Right lung (tissue), 5 donors: ENCODE data around the gene ZKSCAN1. TPM values are rescaled to one million over a fixed set of nuclear protein-coding genes. Genes with fewer than 3 reads are reported as not detected.

Experiments
- DNase-seq, 2 donors: peaks; one replicate each; pipeline ENCODE4 v3.0.0-alpha.2; 2013
- polyA plus RNA-seq, 5 donors: library from polyadenylated mRNA; unstranded; fragments of 120-200 nt; gene quantifications; one replicate each; pipeline versions ENCODE4 v1.2.1 to v1.2.3, GENCODE V29; 2013; ENCODE audit warnings: inconsistent platforms in 1 of 5, low replicate concordance in 1 of 5; ENCODE audit not compliant: insufficient read length in 5 of 5, insufficient read depth in 1 of 5

The ZKSCAN1 gene
- polyA plus RNA-seq, 5 donors, result 75.2 to 93.9 (median 86.2) TPM

- DNase-seq, result no peak
Measured at GRCh38 chr7:100074841-100075240, 59.4 kb downstream of the ZKSCAN1 start.

- no peak for DNase-seq
Measured at GRCh38 chr7:100075418-100075817, 60.0 kb downstream of the ZKSCAN1 start.

GRCh38 chr7:100077205-100077604 is 61.8 kb downstream of the ZKSCAN1 start:
- DNase-seq, result no peak

- no peak for DNase-seq
Measured at GRCh38 chr7:100079024-100079560, 63.7 kb downstream of the ZKSCAN1 start.

GRCh38 chr7:100080907-100081534 is 65.6 kb downstream of the ZKSCAN1 start:
- no peak for DNase-seq

GRCh38 chr7:100081535-100082102 is 66.2 kb downstream of the ZKSCAN1 start, which contains the start of gene ZNF3:
TSS of gene ZNF3 (minus strand) at chr7:100081723. CDS start at chr7:100077357, 4,366 bp downstream.
- peak; percentile 98 to 99 for DNase-seq

- no peak for DNase-seq
Measured at GRCh38 chr7:100082978-100083377, 67.6 kb downstream of the ZKSCAN1 start.

- DNase-seq, result no peak
Measured at GRCh38 chr7:100085515-100085914, 70.1 kb downstream of the ZKSCAN1 start.

GRCh38 chr7:100087055-100087750 is 71.8 kb downstream of the ZKSCAN1 start:
- no peak for DNase-seq

- DNase-seq, result no peak
Measured at GRCh38 chr7:100088095-100088620, 72.8 kb downstream of the ZKSCAN1 start.

- DNase-seq, result peak; percentile 68 to 77
Measured at GRCh38 chr7:100088621-100089457, 73.4 kb downstream of the ZKSCAN1 start, which contains the start of gene COPS6. TSS of gene COPS6 (plus strand) at chr7:100088969. CDS start at chr7:100088991, 22 bp downstream.

GRCh38 chr7:100089458-100090196 is 74.2 kb downstream of the ZKSCAN1 start:
- no peak for DNase-seq

- DNase-seq, result no peak
Measured at GRCh38 chr7:100090527-100091410, 75.4 kb downstream of the ZKSCAN1 start.

Other genes with a start within 250 kb of the ZKSCAN1 start
- gene CYP3A4, start 231.4 kb upstream of the ZKSCAN1 start, polyA plus RNA-seq, result under 1 TPM; 0.14 to 0.34 (median 0.18) TPM
- gene CYP3A43, start 187.6 kb upstream of the ZKSCAN1 start, polyA plus RNA-seq, result under 1 TPM; 0.09 to 0.50 (median 0.28) TPM
- gene OR2AE1, start 138.6 kb upstream of the ZKSCAN1 start, polyA plus RNA-seq, result under 1 TPM in 1 of 5 donors, not detected in 4; 0.10 TPM
- 10 to 100 TPM; 35.0 to 45.0 (median 38.6) TPM for gene TRIM4, start 96.1 kb upstream of the ZKSCAN1 start, polyA plus RNA-seq
- gene GJC3, start 86.0 kb upstream of the ZKSCAN1 start, polyA plus RNA-seq, result 1 to 10 TPM in 3 of 5 donors, under 1 TPM in 2; 0.93 to 1.5 (median 1.0) TPM
- gene AZGP1, start 39.6 kb upstream of the ZKSCAN1 start, polyA plus RNA-seq, result 100 to 1,000 TPM in 1 of 5 donors, under 1 TPM in 4; 0.24 to 101 (median 0.51) TPM
- gene ZSCAN21, start 34.2 kb downstream of the ZKSCAN1 start, polyA plus RNA-seq, result 10 to 100 TPM; 23.1 to 27.0 (median 25.6) TPM
- gene ZNF3, start 66.1 kb downstream of the ZKSCAN1 start, polyA plus RNA-seq, result 10 to 100 TPM; 38.7 to 54.7 (median 48.2) TPM
- 100 to 1,000 TPM; 112 to 138 (median 122) TPM for gene COPS6, start 73.4 kb downstream of the ZKSCAN1 start, polyA plus RNA-seq
- 100 to 1,000 TPM; 129 to 144 (median 140) TPM for gene MCM7, start 85.8 kb downstream of the ZKSCAN1 start, polyA plus RNA-seq
- 10 to 100 TPM; 34.5 to 43.4 (median 36.5) TPM for gene AP4M1, start 86.0 kb downstream of the ZKSCAN1 start, polyA plus RNA-seq
- 10 to 100 TPM; 49.1 to 65.9 (median 58.1) TPM for gene TAF6, start 103.8 kb downstream of the ZKSCAN1 start, polyA plus RNA-seq
- gene CNPY4, start 104.0 kb downstream of the ZKSCAN1 start, polyA plus RNA-seq, result 10 to 100 TPM; 39.7 to 49.3 (median 41.5) TPM
- gene MBLAC1, start 111.4 kb downstream of the ZKSCAN1 start, polyA plus RNA-seq, result 1 to 10 TPM; 1.1 to 2.5 (median 1.3) TPM
- 100 to 1,000 TPM in 1 of 5 donors, 10 to 100 TPM in 4; 75.2 to 132 (median 92.2) TPM for gene LAMTOR4, start 133.3 kb downstream of the ZKSCAN1 start, polyA plus RNA-seq
- gene TRAPPC14, start 143.1 kb downstream of the ZKSCAN1 start, polyA plus RNA-seq, result 10 to 100 TPM; 16.0 to 22.3 (median 17.4) TPM
- gene GAL3ST4, start 153.0 kb downstream of the ZKSCAN1 start, polyA plus RNA-seq, result 10 to 100 TPM; 16.3 to 27.2 (median 16.9) TPM
- 10 to 100 TPM in 3 of 5 donors, 1 to 10 TPM in 2; 7.6 to 18.4 (median 14.1) TPM for gene GPC2, start 161.8 kb downstream of the ZKSCAN1 start, polyA plus RNA-seq
- 10 to 100 TPM; 15.9 to 24.7 (median 21.1) TPM for gene STAG3, start 162.3 kb downstream of the ZKSCAN1 start, polyA plus RNA-seq
- gene PVRIG, start 204.4 kb downstream of the ZKSCAN1 start, polyA plus RNA-seq, result 1 to 10 TPM; 4.9 to 9.3 (median 7.7) TPM